H4 (cell line): Measurements from ENCODE around the gene HEXD. TPM values are rescaled to one million over a fixed set of nuclear protein-coding genes. Genes with fewer than 3 reads are reported as not detected.
A peak's percentile ranks its signal among the peaks of the same experiment; 100 is the strongest.
"Not testable (repeated sequence)": the region's sequence is repeated elsewhere in the genome, so short reads cannot be mapped to it uniquely, and the experiment has no call there.

Experiments
- DNase-seq: peaks from one replicate; pipeline ENCODE4 v3.0.0-alpha.2; 2015; ENCODE audit warnings: low spot score
- total RNA-seq: library from RNA; depleted of rRNA; stranded (reverse); fragments of >200 nt; shearing (Covaris generic); gene quantifications from 2 replicates; pipeline ENCODE4 v1.2.3, GENCODE V29; 2014

Gene HEXD
- total RNA-seq, 1 experiment from 2014 or later = 6.3 TPM

GRCh38 chr17:82396601-82397435 is 21.3 kb upstream of the HEXD start:
- DNase-seq = no peak

- DNase-seq = no peak
Measured at GRCh38 chr17:82397449-82398335, 20.5 kb upstream of the HEXD start.

- DNase-seq = peak; percentile 42
Measured at GRCh38 chr17:82399041-82399441, 19.1 kb upstream of the HEXD start.

- DNase-seq = no peak
Measured at GRCh38 chr17:82399601-82400101, 18.5 kb upstream of the HEXD start.

- no peak for DNase-seq
Measured at GRCh38 chr17:82400206-82400605, 17.9 kb upstream of the HEXD start.

GRCh38 chr17:82400830-82401229 is 17.3 kb upstream of the HEXD start:
- DNase-seq = no peak

GRCh38 chr17:82402865-82403264 is 15.3 kb upstream of the HEXD start:
- no peak for DNase-seq

GRCh38 chr17:82403662-82404660 is 14.2 kb upstream of the HEXD start:
- no peak for DNase-seq

GRCh38 chr17:82405051-82405450 is 13.1 kb upstream of the HEXD start:
- no peak for DNase-seq

- no peak for DNase-seq
Measured at GRCh38 chr17:82406131-82406671, 11.9 kb upstream of the HEXD start.

GRCh38 chr17:82407255-82407654 is 10.9 kb upstream of the HEXD start:
- DNase-seq = peak; percentile 96

GRCh38 chr17:82408288-82408937 is 9.7 kb upstream of the HEXD start:
- peak; percentile 71 for DNase-seq

GRCh38 chr17:82408938-82409318 is 9.2 kb upstream of the HEXD start:
- no peak for DNase-seq

GRCh38 chr17:82410014-82410716 is 8.0 kb upstream of the HEXD start:
- DNase-seq = no peak

- DNase-seq = no peak
Measured at GRCh38 chr17:82411396-82412053, 6.6 kb upstream of the HEXD start.

- not testable (repeated sequence) for DNase-seq
Measured at GRCh38 chr17:82412081-82412480, 6.1 kb upstream of the HEXD start.

- no peak for DNase-seq
Measured at GRCh38 chr17:82412535-82413520, 5.3 kb upstream of the HEXD start.
